ENCODE results near the gene ABCC1.
"Not testable (repeated sequence)": the region's sequence is repeated elsewhere in the genome, so short reads cannot be mapped to it uniquely, and the experiment has no call there.

The ABCC1 gene

GRCh38 chr16:15970743-15971439, 21.5 kb downstream of the ABCC1 start:
- no peak for DNase-seq

- no peak for DNase-seq
Observed at GRCh38 chr16:15971440-15971815, 22.0 kb downstream of the ABCC1 start.

- DNase-seq, result peak in 1 of 2 experiments; percentile 41
Observed at GRCh38 chr16:15972046-15972868, 22.8 kb downstream of the ABCC1 start.

- no peak for DNase-seq
Observed at GRCh38 chr16:15973421-15973820, 24.0 kb downstream of the ABCC1 start.

GRCh38 chr16:15974057-15974456, 24.6 kb downstream of the ABCC1 start:
- DNase-seq, result no peak

GRCh38 chr16:15975172-15975571, 25.8 kb downstream of the ABCC1 start:
- DNase-seq, result no peak

GRCh38 chr16:15976225-15976812, 26.9 kb downstream of the ABCC1 start:
- no peak for DNase-seq

GRCh38 chr16:15976929-15977637, 27.7 kb downstream of the ABCC1 start:
- no peak for DNase-seq

GRCh38 chr16:15979801-15980200, 30.4 kb downstream of the ABCC1 start:
- no peak for DNase-seq

GRCh38 chr16:15980329-15980728, 30.9 kb downstream of the ABCC1 start:
- DNase-seq, result no peak

- no peak for DNase-seq
Observed at GRCh38 chr16:15981382-15981781, 32.0 kb downstream of the ABCC1 start.

- not testable (repeated sequence) for DNase-seq
Observed at GRCh38 chr16:15982194-15982915, 32.9 kb downstream of the ABCC1 start.

GRCh38 chr16:15983898-15984297, 34.5 kb downstream of the ABCC1 start:
- no peak for DNase-seq

- DNase-seq, result no peak
Observed at GRCh38 chr16:15985144-15985543, 35.7 kb downstream of the ABCC1 start.

GRCh38 chr16:15986261-15986660, 36.8 kb downstream of the ABCC1 start:
- no peak for DNase-seq

- no peak for DNase-seq
Observed at GRCh38 chr16:15988268-15989013, 39.0 kb downstream of the ABCC1 start.

- DNase-seq, result no peak
Observed at GRCh38 chr16:15990902-15991301, 41.5 kb downstream of the ABCC1 start.

- no peak for DNase-seq
Observed at GRCh38 chr16:15993128-15993527, 43.7 kb downstream of the ABCC1 start.

- DNase-seq, result no peak
Observed at GRCh38 chr16:15993541-15993940, 44.1 kb downstream of the ABCC1 start.

GRCh38 chr16:15993946-15994665, 44.7 kb downstream of the ABCC1 start:
- no peak for DNase-seq

Measured in SW 1271 (cell line).